H1 (cell line): ENCODE results near the gene KCMF1. TPM values are rescaled to one million over a fixed set of nuclear protein-coding genes. Genes with fewer than 3 reads are reported as not detected.
A peak's percentile ranks its signal among the peaks of the same experiment; 100 is the strongest.

ENCODE experiments used
- CTCF ChIA-PET: fragments of 300-600 bp; sonication (Branson Sonifier 250); formaldehyde crosslinking; loops from one replicate; lab custom pipeline; 2021; ENCODE audit not compliant: partially characterized antibody; lab: Charles Lee
- POLR2A ChIA-PET: fragments of 300-600 bp; sonication (Branson Sonifier 250); formaldehyde crosslinking; loops from one replicate; lab custom pipeline; 2021; ENCODE audit warnings: inconsistent platforms; ENCODE audit not compliant: partially characterized antibody; lab: Charles Lee
- DNase-seq, 2 experiments: peaks; one replicate each; pipeline versions ENCODE4 v3.0.0 to v3.0.0-alpha.2; 2010 to 2022; ENCODE audit warnings: low spot score in 2 of 2, low read depth in 1 of 2, mixed read lengths in 1 of 2
- FAIRE-seq: peaks from 2 replicates; lab custom pipeline; 2011; peaks lifted over from hg19 to GRCh38; lab: Jason Lieb, UNC
- H2AFZ ChIP-seq: 2 replicates; pipeline ENCODE4 v1.8.1; 2012; ENCODE audit warnings: low read length, inconsistent platforms
- H2AK5ac ChIP-seq: 2 replicates; pipeline ENCODE4 v1.6.1; 2013; ENCODE audit warnings: low read depth, low read length
- H2BK120ac ChIP-seq: replicated peaks from 2 replicates; pipeline ENCODE3; 2013; ENCODE audit warnings: low read depth, low read length, inconsistent platforms
- H2BK12ac ChIP-seq: 2 replicates; pipeline ENCODE4 v1.6.1; 2013; ENCODE audit warnings: low read depth, low read length
- H2BK15ac ChIP-seq: 2 replicates; pipeline ENCODE4 v1.6.1; 2013; ENCODE audit warnings: low read length
- H2BK20ac ChIP-seq: 2 replicates; pipeline ENCODE4 v1.6.1; 2013; ENCODE audit warnings: low read length
- H2BK5ac ChIP-seq: 2 replicates; pipeline ENCODE4 v1.6.1; 2013; ENCODE audit warnings: low read depth, low read length
- H3K14ac ChIP-seq: 2 replicates; pipeline ENCODE4 v1.6.1; 2013; ENCODE audit warnings: inconsistent platforms; ENCODE audit not compliant: insufficient read length
- H3K18ac ChIP-seq: 2 replicates; pipeline ENCODE4 v1.6.1; 2013; ENCODE audit warnings: low read length; ENCODE audit errors: extremely low read depth
- H3K23ac ChIP-seq: 2 replicates; pipeline ENCODE4 v1.6.1; 2013; ENCODE audit warnings: inconsistent platforms; ENCODE audit not compliant: insufficient read length
- H3K23me2 ChIP-seq: 2 replicates; pipeline ENCODE4 v1.6.1; 2013; ENCODE audit warnings: low read depth, low read length
- H3K27ac ChIP-seq: 2 replicates; pipeline ENCODE4 v1.6.1; 2011; ENCODE audit warnings: low read depth, low read length, inconsistent platforms
- H3K27me3 ChIP-seq, 4 experiments: replicated peaks in 1 of 4; 1 replicate in 1 of 4; 2 replicates in 3 of 4; pipeline versions ENCODE4 v1.6.1 to v1.8.1; 2011 to 2013; ENCODE audit warnings: low read length in 3 of 4, mild to moderate bottlenecking in 3 of 4, inconsistent platforms in 2 of 4, mixed read lengths in 2 of 4, moderate library complexity in 1 of 4; ENCODE audit not compliant: control insufficient read depth in 3 of 4, insufficient read depth in 3 of 4; ENCODE audit errors: extremely low read depth in 1 of 4
- H3K36me3 ChIP-seq, 4 experiments: 2 replicates each; pipeline versions ENCODE4 v1.6.1 to v1.8.1; 2011 to 2013; ENCODE audit warnings: mild to moderate bottlenecking in 4 of 4, low read length in 3 of 4, moderate library complexity in 2 of 4, control low read depth in 1 of 4, inconsistent platforms in 1 of 4; ENCODE audit not compliant: insufficient read depth in 4 of 4, control insufficient read depth in 2 of 4
- H3K4ac ChIP-seq: replicated peaks from 2 replicates; pipeline ENCODE3; 2013; ENCODE audit warnings: low read length, low read depth, mixed read lengths, inconsistent platforms; ENCODE audit not compliant: insufficient read length
- H3K4me1 ChIP-seq, 4 experiments: replicated peaks in 1 of 4; 1 replicate in 1 of 4; 2 replicates in 3 of 4; pipeline versions ENCODE4 v1.6.1 to v1.8.1; 2011 to 2013; ENCODE audit warnings: low read length in 3 of 4, inconsistent platforms in 2 of 4, mixed read lengths in 1 of 4; ENCODE audit not compliant: insufficient read depth in 4 of 4, control insufficient read depth in 3 of 4
- H3K4me2 ChIP-seq, 2 experiments: 2 replicates each; pipeline versions ENCODE4 v1.6.1 to v1.8.1; 2011 to 2013; ENCODE audit warnings: low read depth in 2 of 2, low read length in 2 of 2, control low read depth in 1 of 2, inconsistent platforms in 1 of 2, mild to moderate bottlenecking in 1 of 2; ENCODE audit not compliant: insufficient read depth in 1 of 2
- H3K4me3 ChIP-seq, 4 experiments: fragments of 200-600, 300-600 bp in 1 of 4; sonication (generic), shearing (Covaris generic), sonication (Bioruptor Twin) in 1 of 4; 2 replicates each; pipeline versions ENCODE4 v1.5.1 to v1.8.1; 2011 to 2016; ENCODE audit warnings: low read length in 4 of 4, low read depth in 3 of 4, control low read depth in 2 of 4, inconsistent platforms in 2 of 4, mild to moderate bottlenecking in 2 of 4, mixed read lengths in 1 of 4, moderate library complexity in 1 of 4; ENCODE audit not compliant: insufficient read depth in 2 of 4; ENCODE audit errors: extremely low read depth in 1 of 4
- H3K56ac ChIP-seq: replicated peaks from 2 replicates; pipeline ENCODE3; 2013; ENCODE audit warnings: low read depth, mild to moderate bottlenecking, mixed read lengths, low read length, inconsistent platforms; ENCODE audit not compliant: insufficient read length
- H3K79me1 ChIP-seq: 2 replicates; pipeline ENCODE4 v1.6.1; 2013; ENCODE audit warnings: low read depth, low read length, control low read depth
- H3K79me2 ChIP-seq, 2 experiments: 2 replicates each; pipeline versions ENCODE4 v1.6.1 to v1.8.1; 2012 to 2013; ENCODE audit warnings: low read length in 2 of 2, mild to moderate bottlenecking in 2 of 2, inconsistent platforms in 1 of 2; ENCODE audit not compliant: insufficient read depth in 2 of 2, control insufficient read depth in 1 of 2
- H3K9ac ChIP-seq, 4 experiments: replicated peaks in 1 of 4; 1 replicate in 1 of 4; 2 replicates in 3 of 4; pipeline versions ENCODE4 v1.6.1 to v1.8.1; 2011 to 2013; ENCODE audit warnings: low read depth in 3 of 4, low read length in 3 of 4, control low read depth in 2 of 4, mild to moderate bottlenecking in 2 of 4, moderate library complexity in 2 of 4, inconsistent platforms in 1 of 4; ENCODE audit errors: extremely low read depth in 1 of 4
- H3K9me3 ChIP-seq, 2 experiments: 2 replicates each; pipeline versions ENCODE4 v1.6.1 to v1.8.1; 2012 to 2013; ENCODE audit warnings: mild to moderate bottlenecking in 2 of 2, moderate library complexity in 2 of 2, control low read depth in 1 of 2, inconsistent platforms in 1 of 2, low read depth in 1 of 2, low read length in 1 of 2, mixed read lengths in 1 of 2; ENCODE audit not compliant: insufficient read depth in 2 of 2
- H4K20me1 ChIP-seq, 2 experiments: replicated peaks in 1 of 2; 2 replicates each; pipeline versions ENCODE3 to v1.8.1; 2011 to 2013; ENCODE audit warnings: inconsistent platforms in 2 of 2, low read length in 2 of 2, mild to moderate bottlenecking in 1 of 2; ENCODE audit not compliant: insufficient read depth in 2 of 2, control insufficient read depth in 1 of 2
- H4K5ac ChIP-seq: 2 replicates; pipeline ENCODE4 v1.6.1; 2013; ENCODE audit warnings: low read length, low read depth, mixed read lengths, inconsistent platforms; ENCODE audit not compliant: insufficient read length
- H4K8ac ChIP-seq: 2 replicates; pipeline ENCODE4 v1.8.0; 2013; ENCODE audit warnings: mild to moderate bottlenecking, moderate library complexity, low read length, inconsistent platforms; ENCODE audit not compliant: insufficient read depth; ENCODE audit errors: extremely low read depth
- H4K91ac ChIP-seq: replicated peaks from 2 replicates; pipeline ENCODE3; 2013; ENCODE audit warnings: low read length, mixed read lengths, inconsistent platforms; ENCODE audit not compliant: insufficient read length
- BACH1 ChIP-seq: IDR thresholded peaks from 2 replicates; pipeline ENCODE4 v1.6.1; 2012; ENCODE audit warnings: low read length, improper control_type of control experiment
- SAP30 ChIP-seq: fragments of 300-600 bp; sonication (generic); IDR thresholded peaks from 2 replicates; pipeline ENCODE4 v1.7.1; 2012; ENCODE audit warnings: low read length, moderate library complexity, mild to moderate bottlenecking, inconsistent platforms; ENCODE audit not compliant: insufficient read depth, insufficient replicate concordance
- WGBS, 2 experiments: shearing (Covaris generic) in 1 of 2; methylation state at CpG; one replicate each; pipeline versions ENCODE4 v1.1.6 to v1.1.7; 2013 to 2015; ENCODE audit warnings: low lambda C conversion rate in 2 of 2, mixed read lengths in 2 of 2, inconsistent platforms in 1 of 2, low coverage in 1 of 2, missing lambda C conversion rate in 1 of 2; ENCODE audit not compliant: insufficient replicate concordance in 2 of 2, insufficient coverage in 1 of 2, insufficient read length in 1 of 2; ENCODE audit errors: extremely low coverage in 1 of 2, missing lambda C conversion rate in 1 of 2; 5-methylcytosine and 5-hydroxymethylcytosine counted together
- polyA plus RNA-seq, 7 experiments: library from polyadenylated mRNA; depleted of rRNA in 3 of 7; stranded (reverse) in 5 of 7; unstranded in 2 of 7; fragments of >200 nt in 5 of 7; fragments of 200-250 nt in 2 of 7; gene quantifications; 1 replicate in 5 of 7; 2 replicates in 1 of 7; 4 replicates in 1 of 7; pipeline versions ENCODE4 v1.2.1 to v1.2.3, GENCODE V29; 2011 to 2013; ENCODE audit warnings: missing spikeins in 2 of 7, mixed read lengths in 2 of 7
- total RNA-seq: library from RNA; stranded (reverse); fragmentation: NEBNext Ultra II Directional; extraction: Animal tissue kit (Norgen Biotek cat#: 25700); gene quantifications from 2 replicates; pipeline ENCODE4 v1.2.1, GENCODE V29; 2021
- TF ChIP-seq, protein P1 (sequence below): IDR thresholded peaks from 2 replicates; pipeline ENCODE4 v1.6.1; 2011; ENCODE audit warnings: low read length, improper control_type of control experiment

Gene KCMF1
- total and polyA plus RNA-seq, 2 of the 8 experiments (the other 6 are each of a cell fraction or from before 2014, with no cell fraction given), result 86.9 to 149 TPM

DNA sequence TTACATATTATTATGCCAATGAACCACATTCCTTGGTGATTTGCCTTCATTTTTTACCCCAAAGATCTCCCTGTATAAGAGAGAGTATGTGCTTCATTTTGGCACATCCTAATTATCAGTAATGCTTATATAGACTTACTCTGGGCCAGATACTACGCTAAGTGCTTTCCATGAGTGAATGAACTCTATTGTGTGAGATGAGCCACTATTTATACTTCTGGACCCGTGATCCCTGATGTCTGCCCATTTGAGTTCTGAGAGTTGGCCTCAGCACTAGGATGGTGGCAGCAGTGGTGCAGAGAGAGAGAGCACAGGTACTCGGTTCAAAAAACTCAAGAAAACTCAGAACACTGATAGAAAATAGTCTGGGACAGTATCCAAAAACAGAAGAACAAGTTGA lies 17.4 kb upstream of the KCMF1 start:
- H3K4ac ChIP-seq, result no peak overlapping the region
- H3K4me2 ChIP-seq, result no peak overlapping the region
- ChIA-PET POLR2A (interaction anchor here (1.3 to 12.0 kb wide), 4 partner anchors 9 to 73 kb away, joined by 3 to 288 read pairs (median 118); partner anchors contain the start of gene KCMF1), CTCF (interaction anchor here (0.6 to 2.2 kb wide), 2 partner anchors 21 to 28 kb away, joined by 3 to 11 read pairs; no protein-coding TSS in a partner anchor)
- H3K18ac ChIP-seq, result peak overlapping the region; percentile 43; the same call in 1 of the 2 replicates
- H3K4me3 ChIP-seq, result no peak overlapping the region
- no peak overlapping the region for H2BK5ac ChIP-seq
- no peak overlapping the region for H2BK15ac ChIP-seq
- H3K14ac ChIP-seq, result no peak overlapping the region
- TF ChIP-seq, protein P1, sequence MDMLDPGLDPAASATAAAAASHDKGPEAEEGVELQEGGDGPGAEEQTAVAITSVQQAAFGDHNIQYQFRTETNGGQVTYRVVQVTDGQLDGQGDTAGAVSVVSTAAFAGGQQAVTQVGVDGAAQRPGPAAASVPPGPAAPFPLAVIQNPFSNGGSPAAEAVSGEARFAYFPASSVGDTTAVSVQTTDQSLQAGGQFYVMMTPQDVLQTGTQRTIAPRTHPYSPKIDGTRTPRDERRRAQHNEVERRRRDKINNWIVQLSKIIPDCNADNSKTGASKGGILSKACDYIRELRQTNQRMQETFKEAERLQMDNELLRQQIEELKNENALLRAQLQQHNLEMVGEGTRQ, result no peak
- TF ChIP-seq BACH1 (no peak), SAP30 (no peak)
- no peak overlapping the region for H2AFZ ChIP-seq
- 86% methylated on average over 3 of the region's 3 CpGs; no CpG with 5 or more reads in 1 of the 2 experiments for WGBS, 2 experiments
- DNase-seq (no peak), FAIRE-seq (no peak)
- H3K27me3 ChIP-seq, result no peaks in the 10 kb centered on the region
- no peak overlapping the region for H3K27ac ChIP-seq
- H4K91ac ChIP-seq, result no peak overlapping the region
- H3K4me1 ChIP-seq, result peaks cover 5 to 19% (median 16%) of the 10 kb centered on the region in 4 experiments; a peak in 6 of 7 replicates
- no peak overlapping the region for H3K56ac ChIP-seq
- H2BK12ac ChIP-seq, result no peak overlapping the region; the same call in 1 of the 2 replicates
- H3K9me3 ChIP-seq, result no peaks in the 10 kb centered on the region
- no peaks in the 10 kb centered on the region for H3K79me2 ChIP-seq
- H3K23ac ChIP-seq, result no peak overlapping the region
- H2BK20ac ChIP-seq, result no peak overlapping the region
- H3K79me1 ChIP-seq, result no peaks in the 10 kb centered on the region
- no peak overlapping the region for H4K5ac ChIP-seq
- H3K23me2 ChIP-seq, result no peaks in the 10 kb centered on the region
- no peak overlapping the region for H3K9ac ChIP-seq
- no peak overlapping the region for H4K8ac ChIP-seq
- no peak overlapping the region for H2AK5ac ChIP-seq
- no peaks in the 10 kb centered on the region for H4K20me1 ChIP-seq
- no peaks in the 10 kb centered on the region for H3K36me3 ChIP-seq
- H2BK120ac ChIP-seq, result no peak overlapping the region
